ENCODE results near the gene ZNF316.

Gene ZNF316

GRCh38 chr7:6701860-6702259, 64.7 kb downstream of the ZNF316 start:
- no peak for DNase-seq

Data from NCI-H524 (cell line).